ENCODE data around the gene ARHGAP18.

Gene ARHGAP18, protein sequence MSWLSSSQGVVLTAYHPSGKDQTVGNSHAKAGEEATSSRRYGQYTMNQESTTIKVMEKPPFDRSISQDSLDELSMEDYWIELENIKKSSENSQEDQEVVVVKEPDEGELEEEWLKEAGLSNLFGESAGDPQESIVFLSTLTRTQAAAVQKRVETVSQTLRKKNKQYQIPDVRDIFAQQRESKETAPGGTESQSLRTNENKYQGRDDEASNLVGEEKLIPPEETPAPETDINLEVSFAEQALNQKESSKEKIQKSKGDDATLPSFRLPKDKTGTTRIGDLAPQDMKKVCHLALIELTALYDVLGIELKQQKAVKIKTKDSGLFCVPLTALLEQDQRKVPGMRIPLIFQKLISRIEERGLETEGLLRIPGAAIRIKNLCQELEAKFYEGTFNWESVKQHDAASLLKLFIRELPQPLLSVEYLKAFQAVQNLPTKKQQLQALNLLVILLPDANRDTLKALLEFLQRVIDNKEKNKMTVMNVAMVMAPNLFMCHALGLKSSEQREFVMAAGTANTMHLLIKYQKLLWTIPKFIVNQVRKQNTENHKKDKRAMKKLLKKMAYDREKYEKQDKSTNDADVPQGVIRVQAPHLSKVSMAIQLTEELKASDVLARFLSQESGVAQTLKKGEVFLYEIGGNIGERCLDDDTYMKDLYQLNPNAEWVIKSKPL

DNA sequence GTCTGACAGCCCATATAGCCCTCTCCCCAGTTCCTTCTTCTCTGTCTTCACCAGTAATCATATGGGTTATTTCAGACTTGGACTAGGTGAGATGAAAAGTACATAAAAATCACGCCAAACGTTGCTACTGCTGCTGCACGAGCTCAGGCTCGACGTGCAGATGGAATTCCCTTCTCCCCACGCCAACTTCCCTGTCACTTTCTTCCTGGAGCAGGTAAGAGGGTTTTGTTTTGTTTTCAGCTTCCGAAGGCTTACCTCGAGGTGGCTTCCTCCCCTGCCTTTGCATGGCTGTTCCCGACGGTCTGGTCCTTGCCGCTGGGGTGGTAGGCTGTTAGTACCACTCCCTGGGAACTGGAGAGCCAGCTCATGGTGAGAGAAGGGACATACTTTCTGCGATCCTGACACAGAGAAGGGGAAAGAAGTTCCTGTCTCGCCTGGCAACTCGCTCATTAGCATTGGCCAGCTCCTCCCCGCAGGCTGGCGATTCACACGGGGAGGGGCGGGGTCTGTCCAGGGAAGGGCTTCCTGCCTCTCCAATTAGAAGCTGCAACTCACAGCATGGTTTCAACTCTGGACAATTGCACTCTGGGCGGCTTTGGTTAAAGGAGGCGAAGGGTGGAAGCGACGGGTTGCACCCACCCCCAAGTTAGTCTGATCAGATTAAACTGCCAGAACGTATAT is at the start of gene ARHGAP18:
Gene ARHGAP18 (minus strand): TSS at position 409 of the 681 bp plus-strand sequence. CDS start 41 bp downstream, at position 368.
- DNase-seq, result no peak

DNA sequence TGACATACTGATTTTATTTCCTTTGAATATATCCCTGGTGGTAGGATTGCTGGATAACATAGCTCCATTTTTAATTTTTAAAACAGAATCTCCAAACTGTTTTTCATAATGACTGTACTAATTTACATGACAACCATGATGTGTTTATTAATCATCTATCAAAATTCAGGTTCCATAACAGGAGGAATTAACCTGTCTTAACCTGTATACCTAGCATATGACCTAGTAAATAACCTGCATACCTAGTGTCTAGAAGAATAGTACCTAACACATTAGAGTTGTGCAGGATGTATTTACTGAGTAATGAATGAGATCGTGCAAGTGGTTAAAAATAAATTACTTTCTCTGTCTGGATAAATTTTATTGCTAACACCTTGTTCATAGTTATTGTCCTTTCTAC is 45.8 kb upstream of the ARHGAP18 start:
- DNase-seq, result no peak

DNA sequence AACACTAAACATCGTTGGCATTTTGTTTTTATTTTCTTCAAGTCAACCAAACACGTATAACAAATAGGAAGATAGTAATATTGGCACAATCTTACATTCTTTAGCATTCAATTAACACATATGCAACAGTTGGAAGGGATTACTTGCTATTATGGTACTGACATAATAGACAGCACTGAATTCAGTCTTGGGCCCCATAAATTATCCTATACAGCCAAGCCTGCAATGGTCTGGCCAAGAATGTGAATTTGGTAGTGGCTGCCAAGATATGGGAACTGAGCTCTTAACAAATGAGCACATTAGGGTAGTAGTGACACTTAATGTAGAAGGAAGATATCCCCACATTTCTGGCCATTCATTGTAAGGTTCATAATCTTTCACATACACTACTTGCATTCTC is 44.8 kb upstream of the ARHGAP18 start:
- DNase-seq, result no peak

- no peak for DNase-seq
Measured at GRCh38 chr6:129753422-129753821, 43.4 kb upstream of the ARHGAP18 start.

- DNase-seq, result no peak
Measured at GRCh38 chr6:129751384-129751783, 41.4 kb upstream of the ARHGAP18 start.

DNA sequence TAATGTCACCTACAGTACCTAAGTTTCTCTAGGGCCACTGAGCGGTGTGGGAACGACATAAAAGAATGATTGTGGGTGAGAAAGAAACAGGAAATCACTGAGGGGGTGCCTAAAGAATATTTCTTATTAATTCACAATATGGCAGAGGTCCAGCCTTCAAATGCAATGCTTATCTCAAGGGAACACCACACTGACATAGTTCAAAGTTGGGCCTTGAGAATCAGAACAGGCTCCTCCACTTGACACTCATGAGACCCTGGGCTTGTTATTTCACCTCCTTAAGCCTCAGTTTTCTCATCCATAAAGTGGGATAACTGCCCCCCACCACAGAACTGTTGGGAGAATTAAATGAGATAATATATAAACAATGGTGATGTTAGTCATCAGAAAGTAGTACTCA is 40.4 kb upstream of the ARHGAP18 start:
- no peak for DNase-seq

DNA sequence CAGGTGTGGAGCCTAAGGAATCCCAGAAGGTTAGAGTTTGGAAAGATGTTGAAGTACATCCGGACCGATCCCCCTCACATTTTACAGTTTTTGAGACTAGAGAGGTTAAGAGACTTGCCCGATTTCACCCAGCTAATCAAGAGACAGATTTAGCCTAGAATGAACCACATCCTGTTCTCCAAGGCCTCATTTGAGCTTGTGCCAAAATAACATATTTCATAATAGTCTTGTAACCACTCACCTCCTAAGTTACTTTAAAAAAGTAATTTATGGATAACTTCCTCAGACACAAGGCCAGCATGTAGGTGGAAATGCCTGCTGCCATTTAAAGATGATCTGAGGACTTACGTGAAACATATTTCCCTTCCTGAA is 39.8 kb upstream of the ARHGAP18 start:
- DNase-seq, result no peak

DNA sequence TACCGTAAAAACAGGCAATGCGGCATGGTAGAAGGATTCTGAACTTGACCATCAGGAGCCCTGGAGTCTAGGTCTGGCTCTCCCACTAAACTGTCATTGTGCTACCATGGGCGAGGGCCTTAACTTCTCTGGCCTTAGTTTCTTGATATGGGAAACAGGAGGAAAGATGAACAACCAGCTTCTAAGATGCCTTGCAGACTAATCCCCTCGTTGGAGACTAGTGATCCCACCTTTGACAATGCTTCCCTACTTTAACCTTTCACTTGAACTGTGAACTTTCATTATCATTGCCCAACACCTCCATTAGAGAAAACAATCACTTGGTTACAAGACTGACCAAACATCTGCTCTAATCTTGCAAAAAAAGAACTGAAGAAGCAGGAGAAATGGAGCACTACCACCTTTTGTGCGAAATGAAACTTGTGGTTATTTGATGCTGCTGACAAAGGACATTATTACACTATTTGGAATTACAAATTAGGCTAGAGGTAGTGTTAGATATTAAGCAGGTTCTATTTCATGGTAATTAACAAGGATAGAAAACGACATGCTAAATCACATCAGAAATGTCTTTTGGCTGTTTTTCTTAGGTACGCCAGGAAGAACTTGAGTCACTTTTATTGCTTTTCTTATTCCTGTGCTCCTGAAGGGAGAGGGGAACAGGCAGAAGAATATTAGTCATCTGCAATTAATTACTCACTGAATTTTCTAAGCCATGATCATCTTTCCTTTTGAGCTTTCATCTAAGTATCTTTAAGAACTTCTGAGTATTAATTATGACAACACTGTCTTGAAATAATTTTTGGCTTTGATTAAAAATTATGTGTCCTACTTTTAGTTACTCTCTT is 39.1 kb upstream of the ARHGAP18 start:
- DNase-seq, result no peak

DNA sequence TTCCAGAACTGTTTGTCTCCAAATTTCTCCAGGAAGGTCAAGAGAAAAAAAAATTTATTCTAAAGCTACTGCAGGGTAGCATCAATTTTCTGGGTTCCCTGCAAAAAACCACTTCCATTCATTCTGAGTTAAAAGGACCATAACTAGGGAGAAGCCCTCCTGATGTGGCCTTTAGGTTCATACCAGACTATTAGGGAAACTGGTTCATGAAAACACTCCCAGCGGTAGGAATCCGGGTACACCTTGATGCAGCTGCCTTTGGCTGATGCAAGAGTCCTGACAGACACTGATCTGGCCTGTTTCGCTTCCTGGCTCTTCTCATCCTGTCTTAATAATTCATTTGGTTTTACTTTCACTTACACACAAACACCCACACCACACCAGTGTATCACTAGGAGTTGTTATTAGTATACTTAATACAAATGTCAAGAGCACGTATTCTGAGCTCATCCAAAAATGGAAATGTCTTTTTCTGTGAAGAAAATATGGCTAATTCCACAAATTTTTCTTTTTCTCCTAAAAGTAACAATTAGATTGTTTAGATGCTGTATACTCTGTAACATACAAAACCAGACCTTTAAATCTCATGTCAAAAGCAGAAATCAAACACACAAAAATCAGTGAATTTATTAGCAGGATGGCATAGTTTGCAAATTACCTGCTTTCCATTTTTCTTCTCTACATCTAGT is 38.4 kb upstream of the ARHGAP18 start:
- DNase-seq, result no peak

- DNase-seq, result no peak
Measured at GRCh38 chr6:129747588-129748112, 37.7 kb upstream of the ARHGAP18 start.

GRCh38 chr6:129744880-129745237 is 34.9 kb upstream of the ARHGAP18 start:
- no peak for DNase-seq

DNA sequence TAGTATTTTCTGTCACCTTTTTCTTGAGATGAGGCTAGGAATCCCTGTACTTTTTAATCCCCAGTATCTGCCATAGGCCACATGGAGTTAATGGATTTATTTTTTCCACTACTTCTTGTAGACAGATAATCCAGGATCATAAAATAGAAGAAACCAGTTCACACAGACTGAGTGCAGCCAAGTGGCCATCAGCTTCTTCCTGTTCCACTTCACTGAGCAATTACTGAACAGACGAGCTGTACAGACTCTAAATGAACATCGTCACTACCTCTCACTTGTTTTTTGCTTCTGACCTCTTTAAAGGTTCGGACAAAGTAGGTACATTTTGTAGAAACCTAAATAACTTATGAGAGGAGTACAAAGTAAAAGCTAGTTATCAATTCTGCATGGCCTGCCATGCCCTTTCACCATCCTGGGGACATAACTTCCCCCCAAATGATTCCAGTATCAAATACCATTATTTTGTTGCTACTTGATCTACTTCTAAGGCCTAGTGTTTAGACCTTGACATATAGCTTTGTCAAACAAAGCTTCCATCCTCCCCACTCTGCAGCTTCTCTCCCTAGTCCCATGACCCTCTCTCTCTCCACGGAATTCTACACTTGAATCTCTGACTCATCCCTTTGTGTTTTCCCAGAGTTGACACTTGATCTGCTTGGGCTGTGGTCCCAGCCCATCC is 34.4 kb upstream of the ARHGAP18 start:
- no peak for DNase-seq

DNA sequence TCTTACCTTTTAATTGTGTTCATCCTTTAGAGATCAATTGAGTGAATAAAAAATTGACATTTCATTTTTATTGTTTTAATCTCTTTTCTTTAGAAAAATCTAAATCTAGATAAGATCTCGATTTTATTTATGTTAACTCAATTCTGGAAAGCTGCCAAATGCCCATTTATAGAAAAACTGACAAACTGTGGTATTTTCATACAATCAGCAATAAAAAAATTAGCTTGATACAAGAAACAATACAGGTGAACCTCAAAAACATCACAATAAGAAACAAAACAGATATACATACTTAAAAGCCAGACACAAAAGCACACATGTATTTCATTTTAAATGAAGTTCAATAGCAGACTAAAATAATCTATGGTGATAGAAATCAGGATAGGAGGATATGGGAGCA is 30.0 kb upstream of the ARHGAP18 start:
- no peak for DNase-seq

- DNase-seq, result no peak
Measured at GRCh38 chr6:129736105-129736504, 26.1 kb upstream of the ARHGAP18 start.

DNA sequence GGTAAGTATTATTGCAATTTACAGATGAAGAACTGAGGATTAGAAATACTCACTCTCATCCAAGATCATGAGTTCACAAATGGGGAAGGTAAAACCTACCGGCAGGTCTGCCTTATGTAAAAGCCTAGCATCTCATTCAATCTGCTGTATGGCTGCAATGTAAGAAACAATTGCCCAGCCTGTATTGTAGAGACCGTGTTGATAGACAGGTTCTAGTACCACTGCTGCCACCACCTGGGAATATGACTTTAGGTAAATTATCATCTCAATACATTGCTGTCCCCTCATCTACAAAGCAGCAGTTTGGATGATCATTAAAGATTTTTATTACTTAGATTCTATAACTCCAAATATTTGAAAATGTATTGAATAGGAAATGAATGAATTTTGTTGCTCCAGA is 23.3 kb upstream of the ARHGAP18 start:
- no peak for DNase-seq

GRCh38 chr6:129732542-129732941 is 22.6 kb upstream of the ARHGAP18 start:
- DNase-seq, result no peak

- no peak for DNase-seq
Measured at GRCh38 chr6:129732034-129732433, 22.1 kb upstream of the ARHGAP18 start.

DNA sequence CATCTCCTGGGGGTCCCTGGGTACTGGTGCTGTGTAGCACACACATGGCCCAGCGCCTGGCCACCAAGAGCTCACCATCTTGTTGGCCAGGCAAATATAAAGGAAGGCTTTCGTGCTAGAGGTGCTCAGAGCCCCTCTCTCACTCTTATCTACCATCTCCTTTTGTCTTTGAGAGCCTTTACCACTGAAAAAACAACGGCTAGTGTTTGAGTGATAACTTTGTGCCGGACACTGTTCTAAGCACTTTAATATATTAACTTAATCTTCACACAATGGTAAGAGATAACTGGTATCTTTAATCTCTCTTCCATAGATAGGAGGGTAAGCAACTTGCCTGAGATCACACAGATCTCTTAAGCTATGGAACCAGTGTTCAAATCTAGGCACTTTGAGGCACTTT is 21.5 kb upstream of the ARHGAP18 start:
- DNase-seq, result no peak

DNA sequence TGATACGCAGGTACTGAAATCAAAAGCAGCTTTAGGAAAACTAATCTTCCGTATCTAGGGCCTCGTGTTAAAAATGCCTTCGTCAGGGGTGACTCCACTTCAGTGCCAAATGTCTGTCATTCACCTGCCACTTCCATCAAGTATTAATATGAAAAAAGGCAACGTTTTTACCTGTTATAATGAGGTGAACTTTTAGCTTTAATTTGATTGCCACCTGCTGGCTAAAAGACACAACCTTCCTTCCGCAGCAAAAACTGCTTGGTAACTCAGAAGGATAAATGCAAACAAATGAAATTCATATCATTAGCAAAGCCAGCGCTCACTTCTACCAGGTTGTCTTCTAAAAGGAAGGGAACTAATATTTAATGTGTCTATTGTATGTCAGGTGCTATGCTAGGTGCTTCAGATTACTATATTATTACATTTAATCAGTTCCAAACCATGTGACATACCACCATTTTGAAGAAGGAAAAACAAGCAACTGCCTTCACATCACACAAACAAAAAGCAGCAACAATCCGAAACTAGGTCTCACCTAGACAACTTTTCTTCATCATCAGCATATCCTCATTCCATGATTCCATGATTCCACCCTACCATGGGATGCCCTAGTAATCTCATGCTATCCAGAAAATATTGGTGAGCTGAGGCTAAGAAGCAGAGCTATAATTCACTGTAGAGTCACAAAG is 20.6 kb upstream of the ARHGAP18 start:
- DNase-seq, result no peak

GRCh38 chr6:129726650-129727049 is 16.7 kb upstream of the ARHGAP18 start:
- DNase-seq, result no peak

- no peak for DNase-seq
Measured at GRCh38 chr6:129725341-129725740, 15.4 kb upstream of the ARHGAP18 start.
